WTC11 (cell line): ENCODE measurements around the gene SLC9A4. TPM values are rescaled to one million over a fixed set of nuclear protein-coding genes. Genes with fewer than 3 reads are reported as not detected.

Experiments
- ATAC-seq: fragments of 200-7000 bp; cut with Tn5 transposase; 2 replicates; pipeline ENCODE4 v1.10.0; 2021; ENCODE audit warnings: mild to moderate bottlenecking, moderate library complexity
- CTCF ChIA-PET: fragments of 300-600 bp; sonication (Branson Sonifier 250); formaldehyde crosslinking; loops from one replicate; lab custom pipeline; 2021; ENCODE audit warnings: antibody characterized with exemption; lab: Charles Lee
- POLR2A ChIA-PET: fragments of 350-600 bp; sonication (Branson Sonifier 250); formaldehyde crosslinking; loops from one replicate; lab custom pipeline; 2021; ENCODE audit warnings: antibody characterized with exemption; lab: Charles Lee
- DNase-seq: peaks from one replicate; pipeline ENCODE4 v3.0.0; 2021; ENCODE audit warnings: low spot score
- H3K27ac Mint-ChIP-seq: 2 replicates; pipeline ENCODE4 v1.8.0; 2021; ENCODE audit warnings: mixed read lengths
- H3K27me3 Mint-ChIP-seq: 2 replicates; pipeline ENCODE4 v1.8.0; 2021; ENCODE audit warnings: low read depth, mild to moderate bottlenecking, moderate library complexity, mixed read lengths
- H3K36me3 Mint-ChIP-seq: 2 replicates; pipeline ENCODE4 v1.8.0; 2021; ENCODE audit warnings: mixed read lengths
- H3K4me1 Mint-ChIP-seq: 2 replicates; pipeline ENCODE4 v1.8.0; 2022; ENCODE audit warnings: mixed read lengths
- H3K4me3 Mint-ChIP-seq: 2 replicates; pipeline ENCODE4 v1.8.0; 2021; ENCODE audit warnings: mild to moderate bottlenecking, moderate library complexity, mixed read lengths
- H3K9me3 Mint-ChIP-seq: 2 replicates; pipeline ENCODE4 v1.8.0; 2021; ENCODE audit warnings: mixed read lengths
- ESRRA ChIP-seq: sonication (generic); formaldehyde crosslinking; IDR thresholded peaks from 2 replicates; pipeline ENCODE4 v1.8.1; 2022; ENCODE audit warnings: mild to moderate bottlenecking, missing genetic modification reagents, borderline replicate concordance
- ETV6 ChIP-seq: sonication (generic); formaldehyde crosslinking; IDR thresholded peaks from 2 replicates; pipeline ENCODE4 v1.8.1; 2022; ENCODE audit warnings: mild to moderate bottlenecking, missing genetic modification reagents
- FOXP1 ChIP-seq: sonication (generic); formaldehyde crosslinking; IDR thresholded peaks from 2 replicates; pipeline ENCODE4 v1.8.0; 2022; ENCODE audit warnings: missing genetic modification reagents, mild to moderate bottlenecking, moderate library complexity, borderline replicate concordance
- GTF2I ChIP-seq: fragments of 250-450 bp; sonication (Bioruptor Pico); conservative IDR thresholded peaks from 2 replicates; pipeline ENCODE4 v1.4.0; 2021; ENCODE audit warnings: mild to moderate bottlenecking
- HMGA2 ChIP-seq: fragments of 250-450 bp; sonication (Bioruptor Pico); IDR thresholded peaks from 2 replicates; pipeline ENCODE4 v1.4.0; 2021; ENCODE audit warnings: mild to moderate bottlenecking, moderate library complexity
- NFYB ChIP-seq: sonication (generic); formaldehyde crosslinking; conservative IDR thresholded peaks from 2 replicates; pipeline ENCODE4 v1.8.0; 2022; ENCODE audit warnings: low read depth, missing genetic modification reagents
- NR2C2 ChIP-seq: sonication (generic); formaldehyde crosslinking; IDR thresholded peaks from 2 replicates; pipeline ENCODE4 v1.8.0; 2022; ENCODE audit warnings: mild to moderate bottlenecking, missing genetic modification reagents
- PRRX2 ChIP-seq: fragments of 250-450 bp; sonication (Bioruptor Pico); IDR thresholded peaks from 2 replicates; pipeline ENCODE4 v1.8.0; 2021; ENCODE audit warnings: mild to moderate bottlenecking
- RELA ChIP-seq: sonication (generic); formaldehyde crosslinking; IDR thresholded peaks from 2 replicates; pipeline ENCODE4 v1.8.1; 2022; ENCODE audit warnings: missing genetic modification reagents, mild to moderate bottlenecking, borderline replicate concordance
- SMAD3 ChIP-seq: sonication (generic); formaldehyde crosslinking; IDR thresholded peaks from 2 replicates; pipeline ENCODE4 v1.8.0; 2022; ENCODE audit warnings: missing genetic modification reagents, mild to moderate bottlenecking, borderline replicate concordance
- SMAD4 ChIP-seq: sonication (generic); formaldehyde crosslinking; IDR thresholded peaks from 2 replicates; pipeline ENCODE4 v1.8.0; 2022; ENCODE audit warnings: mild to moderate bottlenecking, missing genetic modification reagents
- SOX15 ChIP-seq: fragments of 250-450 bp; sonication (Bioruptor Pico); IDR thresholded peaks from 2 replicates; pipeline ENCODE4 v1.9.0; 2021; ENCODE audit warnings: mild to moderate bottlenecking
- TEAD4 ChIP-seq: sonication (generic); formaldehyde crosslinking; IDR thresholded peaks from 2 replicates; pipeline ENCODE4 v1.8.0; 2022; ENCODE audit warnings: mild to moderate bottlenecking, missing genetic modification reagents
- ZBTB21 ChIP-seq: sonication (generic); formaldehyde crosslinking; IDR thresholded peaks from 2 replicates; pipeline ENCODE4 v1.8.1; 2023; ENCODE audit warnings: mild to moderate bottlenecking, missing genetic modification reagents, borderline replicate concordance
- ZNF121 ChIP-seq: sonication (generic); formaldehyde crosslinking; IDR thresholded peaks from 2 replicates; pipeline ENCODE4 v1.8.0; 2023; ENCODE audit warnings: missing genetic modification reagents
- ZNF138 ChIP-seq: sonication (generic); formaldehyde crosslinking; conservative IDR thresholded peaks from 2 replicates; pipeline ENCODE4 v1.8.1; 2022; ENCODE audit warnings: mild to moderate bottlenecking, moderate library complexity, missing genetic modification reagents
- ZNF263 ChIP-seq: sonication (generic); formaldehyde crosslinking; IDR thresholded peaks from 2 replicates; pipeline ENCODE4 v1.8.1; 2022; ENCODE audit warnings: low read depth, mild to moderate bottlenecking, moderate library complexity, missing genetic modification reagents
- ZNF423 ChIP-seq: fragments of 250-450 bp; sonication (Bioruptor Pico); IDR thresholded peaks from 2 replicates; pipeline ENCODE4 v2.1.2; 2022; ENCODE audit warnings: mild to moderate bottlenecking, moderate library complexity
- total RNA-seq: library from RNA; stranded (reverse); gene quantifications from 3 replicates; pipeline ENCODE4 v1.2.3, GENCODE V29; 2021
- TF ChIP-seq, protein P1 (sequence below): sonication (generic); formaldehyde crosslinking; IDR thresholded peaks from 2 replicates; pipeline ENCODE4 v1.8.1; 2022; ENCODE audit warnings: mild to moderate bottlenecking, moderate library complexity, missing genetic modification reagents
- TF ChIP-seq, protein P2 (sequence below): sonication (generic); formaldehyde crosslinking; IDR thresholded peaks from 2 replicates; pipeline ENCODE4 v1.8.1; 2022; ENCODE audit warnings: mild to moderate bottlenecking, missing genetic modification reagents, moderate library complexity, borderline replicate concordance
- TF ChIP-seq, protein P3 (sequence below): sonication (generic); formaldehyde crosslinking; IDR thresholded peaks from 2 replicates; pipeline ENCODE4 v1.8.0; 2022; ENCODE audit warnings: mild to moderate bottlenecking, missing genetic modification reagents
- TF ChIP-seq, protein P4 (sequence below): sonication (generic); formaldehyde crosslinking; IDR thresholded peaks from 2 replicates; pipeline ENCODE4 v1.8.1; 2023; ENCODE audit warnings: mild to moderate bottlenecking, missing genetic modification reagents, moderate library complexity
- TF ChIP-seq, protein P5 (sequence below): sonication (generic); formaldehyde crosslinking; IDR thresholded peaks from 2 replicates; pipeline ENCODE4 v1.8.0; 2023; ENCODE audit warnings: missing genetic modification reagents, mild to moderate bottlenecking, borderline replicate concordance
- TF ChIP-seq, protein P6 (sequence below): sonication (generic); formaldehyde crosslinking; IDR thresholded peaks from 2 replicates; pipeline ENCODE4 v1.8.1; 2022; ENCODE audit warnings: low read depth, mild to moderate bottlenecking, moderate library complexity, missing genetic modification reagents, borderline replicate concordance

Gene SLC9A4
- total RNA-seq, 1 experiment from 2014 or later: 0.11 TPM

DNA sequence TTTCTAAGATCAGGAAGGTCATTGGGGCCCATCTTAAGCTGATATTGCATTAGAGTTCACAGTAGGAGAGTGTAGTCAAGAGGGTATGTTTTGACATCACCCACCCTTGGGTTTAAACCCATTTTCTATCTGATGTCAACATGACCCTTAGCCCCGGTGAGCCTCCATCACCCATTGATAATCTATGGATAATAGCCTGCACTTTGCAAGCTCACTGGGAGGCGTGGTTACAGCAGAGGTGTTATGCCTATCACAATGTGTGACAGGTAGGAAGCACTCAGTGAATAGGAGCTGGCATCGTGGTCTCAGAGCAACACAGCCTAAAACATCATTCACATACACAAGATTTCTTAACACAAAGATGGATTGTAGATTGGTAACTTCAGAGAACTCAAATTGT, 28.8 kb upstream of the SLC9A4 start:
- TF ChIP-seq ZNF121 (CRISPR knock-in tag) (no peak), TEAD4 (CRISPR knock-in tag) (no peak), NR2C2 (CRISPR knock-in tag) (no peak), HMGA2 (CRISPR knock-in tag) (no peak), NFYB (CRISPR knock-in tag) (no peak), FOXP1 (CRISPR knock-in tag) (no peak), ESRRA (CRISPR knock-in tag) (no peak), ZNF263 (CRISPR knock-in tag) (no peak), RELA (CRISPR knock-in tag) (no peak), SOX15 (CRISPR knock-in tag) (no peak), ETV6 (CRISPR knock-in tag) (no peak), ZBTB21 (CRISPR knock-in tag) (no peak), SMAD4 (CRISPR knock-in tag) (no peak)
- TF ChIP-seq, protein P1, sequence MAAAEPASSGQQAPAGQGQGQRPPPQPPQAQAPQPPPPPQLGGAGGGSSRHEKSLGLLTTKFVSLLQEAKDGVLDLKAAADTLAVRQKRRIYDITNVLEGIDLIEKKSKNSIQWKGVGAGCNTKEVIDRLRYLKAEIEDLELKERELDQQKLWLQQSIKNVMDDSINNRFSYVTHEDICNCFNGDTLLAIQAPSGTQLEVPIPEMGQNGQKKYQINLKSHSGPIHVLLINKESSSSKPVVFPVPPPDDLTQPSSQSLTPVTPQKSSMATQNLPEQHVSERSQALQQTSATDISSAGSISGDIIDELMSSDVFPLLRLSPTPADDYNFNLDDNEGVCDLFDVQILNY (CRISPR knock-in tag): no peak
- TF ChIP-seq, protein P2, sequence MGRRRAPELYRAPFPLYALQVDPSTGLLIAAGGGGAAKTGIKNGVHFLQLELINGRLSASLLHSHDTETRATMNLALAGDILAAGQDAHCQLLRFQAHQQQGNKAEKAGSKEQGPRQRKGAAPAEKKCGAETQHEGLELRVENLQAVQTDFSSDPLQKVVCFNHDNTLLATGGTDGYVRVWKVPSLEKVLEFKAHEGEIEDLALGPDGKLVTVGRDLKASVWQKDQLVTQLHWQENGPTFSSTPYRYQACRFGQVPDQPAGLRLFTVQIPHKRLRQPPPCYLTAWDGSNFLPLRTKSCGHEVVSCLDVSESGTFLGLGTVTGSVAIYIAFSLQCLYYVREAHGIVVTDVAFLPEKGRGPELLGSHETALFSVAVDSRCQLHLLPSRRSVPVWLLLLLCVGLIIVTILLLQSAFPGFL (CRISPR knock-in tag): no peak
- TF ChIP-seq, protein P3, sequence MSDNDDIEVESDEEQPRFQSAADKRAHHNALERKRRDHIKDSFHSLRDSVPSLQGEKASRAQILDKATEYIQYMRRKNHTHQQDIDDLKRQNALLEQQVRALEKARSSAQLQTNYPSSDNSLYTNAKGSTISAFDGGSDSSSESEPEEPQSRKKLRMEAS (CRISPR knock-in tag): no peak
- TF ChIP-seq, protein P4, sequence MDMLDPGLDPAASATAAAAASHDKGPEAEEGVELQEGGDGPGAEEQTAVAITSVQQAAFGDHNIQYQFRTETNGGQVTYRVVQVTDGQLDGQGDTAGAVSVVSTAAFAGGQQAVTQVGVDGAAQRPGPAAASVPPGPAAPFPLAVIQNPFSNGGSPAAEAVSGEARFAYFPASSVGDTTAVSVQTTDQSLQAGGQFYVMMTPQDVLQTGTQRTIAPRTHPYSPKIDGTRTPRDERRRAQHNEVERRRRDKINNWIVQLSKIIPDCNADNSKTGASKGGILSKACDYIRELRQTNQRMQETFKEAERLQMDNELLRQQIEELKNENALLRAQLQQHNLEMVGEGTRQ: no peak
- DNase-seq: no peak
- Mint-ChIP-seq H3K27me3 (no peaks in the 10 kb centered on the region), H3K27ac (no peak overlapping the region), H3K4me3 (no peak overlapping the region), H3K4me1 (no peaks in the 10 kb centered on the region), H3K36me3 (no peaks in the 10 kb centered on the region), H3K9me3 (no peaks in the 10 kb centered on the region)
- ChIA-PET POLR2A (no interaction called here), CTCF (interaction anchor here (1.0 to 2.7 kb wide), 7 partner anchors 8 to 438 kb away, joined by 3 to 23 read pairs (median 8); partner anchors contain the start of gene IL18R1)
- ATAC-seq: no peak

DNA sequence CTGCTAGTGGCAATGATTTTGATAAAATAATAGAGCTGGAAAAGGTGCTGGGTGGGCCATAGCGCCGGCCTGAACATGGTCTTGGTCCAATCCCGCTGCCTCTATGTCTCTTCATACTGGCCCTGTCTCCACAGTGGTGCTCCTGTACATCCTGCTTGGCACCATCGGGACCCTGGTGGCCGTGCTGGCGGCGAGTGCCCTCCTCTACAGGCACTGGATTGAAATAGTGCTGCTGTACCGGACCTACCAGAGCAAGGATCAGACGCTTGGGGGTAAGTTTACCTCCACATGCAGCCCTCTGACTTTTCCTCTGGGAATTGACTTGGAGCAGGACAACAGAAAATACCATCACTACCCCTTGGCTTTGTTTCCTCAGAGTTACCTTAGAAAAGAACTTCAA, 26.1 kb upstream of the SLC9A4 start:
- no peak for ATAC-seq
- H3K4me3 Mint-ChIP-seq: no peak overlapping the region
- no peak for TF ChIP-seq GTF2I (CRISPR knock-in tag)
- no peak for TF ChIP-seq ZNF121 (CRISPR knock-in tag)
- TF ChIP-seq ZNF138 (CRISPR knock-in tag): no peak
- TF ChIP-seq PRRX2 (CRISPR knock-in tag): no peak
- TF ChIP-seq, protein P2 (CRISPR knock-in tag): no peak
- no peak for TF ChIP-seq SMAD3 (CRISPR knock-in tag)
- TF ChIP-seq, protein P5, sequence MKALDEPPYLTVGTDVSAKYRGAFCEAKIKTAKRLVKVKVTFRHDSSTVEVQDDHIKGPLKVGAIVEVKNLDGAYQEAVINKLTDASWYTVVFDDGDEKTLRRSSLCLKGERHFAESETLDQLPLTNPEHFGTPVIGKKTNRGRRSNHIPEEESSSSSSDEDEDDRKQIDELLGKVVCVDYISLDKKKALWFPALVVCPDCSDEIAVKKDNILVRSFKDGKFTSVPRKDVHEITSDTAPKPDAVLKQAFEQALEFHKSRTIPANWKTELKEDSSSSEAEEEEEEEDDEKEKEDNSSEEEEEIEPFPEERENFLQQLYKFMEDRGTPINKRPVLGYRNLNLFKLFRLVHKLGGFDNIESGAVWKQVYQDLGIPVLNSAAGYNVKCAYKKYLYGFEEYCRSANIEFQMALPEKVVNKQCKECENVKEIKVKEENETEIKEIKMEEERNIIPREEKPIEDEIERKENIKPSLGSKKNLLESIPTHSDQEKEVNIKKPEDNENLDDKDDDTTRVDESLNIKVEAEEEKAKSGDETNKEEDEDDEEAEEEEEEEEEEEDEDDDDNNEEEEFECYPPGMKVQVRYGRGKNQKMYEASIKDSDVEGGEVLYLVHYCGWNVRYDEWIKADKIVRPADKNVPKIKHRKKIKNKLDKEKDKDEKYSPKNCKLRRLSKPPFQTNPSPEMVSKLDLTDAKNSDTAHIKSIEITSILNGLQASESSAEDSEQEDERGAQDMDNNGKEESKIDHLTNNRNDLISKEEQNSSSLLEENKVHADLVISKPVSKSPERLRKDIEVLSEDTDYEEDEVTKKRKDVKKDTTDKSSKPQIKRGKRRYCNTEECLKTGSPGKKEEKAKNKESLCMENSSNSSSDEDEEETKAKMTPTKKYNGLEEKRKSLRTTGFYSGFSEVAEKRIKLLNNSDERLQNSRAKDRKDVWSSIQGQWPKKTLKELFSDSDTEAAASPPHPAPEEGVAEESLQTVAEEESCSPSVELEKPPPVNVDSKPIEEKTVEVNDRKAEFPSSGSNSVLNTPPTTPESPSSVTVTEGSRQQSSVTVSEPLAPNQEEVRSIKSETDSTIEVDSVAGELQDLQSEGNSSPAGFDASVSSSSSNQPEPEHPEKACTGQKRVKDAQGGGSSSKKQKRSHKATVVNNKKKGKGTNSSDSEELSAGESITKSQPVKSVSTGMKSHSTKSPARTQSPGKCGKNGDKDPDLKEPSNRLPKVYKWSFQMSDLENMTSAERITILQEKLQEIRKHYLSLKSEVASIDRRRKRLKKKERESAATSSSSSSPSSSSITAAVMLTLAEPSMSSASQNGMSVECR: no peak
- no peak for TF ChIP-seq SOX15 (CRISPR knock-in tag)
- TF ChIP-seq, protein P6, sequence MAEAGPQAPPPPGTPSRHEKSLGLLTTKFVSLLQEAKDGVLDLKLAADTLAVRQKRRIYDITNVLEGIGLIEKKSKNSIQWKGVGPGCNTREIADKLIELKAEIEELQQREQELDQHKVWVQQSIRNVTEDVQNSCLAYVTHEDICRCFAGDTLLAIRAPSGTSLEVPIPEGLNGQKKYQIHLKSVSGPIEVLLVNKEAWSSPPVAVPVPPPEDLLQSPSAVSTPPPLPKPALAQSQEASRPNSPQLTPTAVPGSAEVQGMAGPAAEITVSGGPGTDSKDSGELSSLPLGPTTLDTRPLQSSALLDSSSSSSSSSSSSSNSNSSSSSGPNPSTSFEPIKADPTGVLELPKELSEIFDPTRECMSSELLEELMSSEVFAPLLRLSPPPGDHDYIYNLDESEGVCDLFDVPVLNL (CRISPR knock-in tag): no peak
- TF ChIP-seq ZNF423 (CRISPR knock-in tag): no peak
- TF ChIP-seq, all 79 proteins: peak for 0
- no peaks in the 10 kb centered on the region for H3K27me3 Mint-ChIP-seq
- H3K4me1 Mint-ChIP-seq: no peaks in the 10 kb centered on the region
- CTCF ChIA-PET: interaction anchor here (0.6 to 2.2 kb wide), 3 partner anchors 195 to 1928 kb away, joined by 3 to 10 read pairs (median 4); no protein-coding TSS in a partner anchor
- no peaks in the 10 kb centered on the region for H3K9me3 Mint-ChIP-seq
- POLR2A ChIA-PET: no interaction called here
- no peak overlapping the region for H3K27ac Mint-ChIP-seq
- DNase-seq: no peak
- no peaks in the 10 kb centered on the region for H3K36me3 Mint-ChIP-seq
